GM21423 (cell line): ENCODE measurements around the gene GRWD1.

Source experiments
- ATAC-seq: cut with Tn5 transposase; IDR thresholded peaks from one replicate; pipeline ENCODE4 v1.9.1; 2021; ENCODE audit warnings: mild to moderate bottlenecking, moderate library complexity; ENCODE audit not compliant: unreplicated experiment

The GRWD1 gene

DNA sequence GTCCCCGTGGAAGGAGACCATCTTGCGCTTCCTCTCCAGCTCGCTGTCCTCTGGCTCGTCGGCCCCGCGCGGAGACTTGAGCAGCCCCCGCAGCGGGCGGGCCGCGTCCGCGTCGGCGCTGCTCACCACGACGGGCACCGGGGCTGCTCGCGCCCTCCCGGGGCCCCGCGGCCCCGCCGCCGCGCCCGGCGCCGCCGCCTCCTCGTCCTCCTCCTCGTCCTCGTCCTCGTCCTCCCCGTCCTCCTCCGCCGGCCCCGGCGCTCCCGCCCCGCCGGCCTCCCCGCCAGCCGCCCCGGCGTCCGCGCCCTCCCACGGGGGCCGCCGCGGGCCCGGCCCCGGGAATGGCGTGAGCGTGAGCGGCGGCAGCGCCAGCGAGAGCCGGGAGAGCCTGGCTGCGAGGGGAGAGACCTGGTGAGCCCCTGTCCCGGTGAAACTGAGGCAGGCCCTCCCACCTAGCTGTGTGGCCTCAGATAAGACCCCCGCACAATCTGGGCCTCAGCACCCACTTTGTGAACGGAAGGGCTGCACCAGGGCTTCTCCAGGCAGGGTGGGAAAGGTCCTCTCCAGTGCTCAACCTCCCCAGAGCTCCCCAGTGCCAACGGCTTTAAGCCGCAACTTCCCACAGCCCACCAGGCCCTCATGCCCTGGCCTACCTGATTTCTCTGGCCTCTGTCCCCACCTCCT, 48.1 kb downstream of the GRWD1 start:
- peak; percentile 4 for ATAC-seq

DNA sequence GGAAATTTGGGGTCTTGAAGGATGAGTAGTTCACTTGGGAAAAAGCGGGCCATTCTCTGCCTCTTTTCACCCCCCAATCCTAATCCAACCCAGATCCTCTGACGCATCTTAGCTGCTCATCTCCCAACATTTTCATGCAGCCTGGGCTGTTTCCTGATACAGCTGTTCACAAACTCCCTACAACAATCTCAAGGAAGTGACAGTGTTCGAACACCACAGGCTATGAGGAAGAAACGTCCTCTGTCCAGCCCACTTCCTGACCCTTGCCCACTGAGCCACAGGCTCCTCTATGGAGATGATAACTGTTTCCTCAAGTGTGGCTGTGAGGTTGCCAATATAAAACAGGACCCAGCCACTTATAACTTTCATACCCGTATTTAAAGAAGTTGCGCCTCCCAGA, 49.6 kb downstream of the GRWD1 start:
- no peak for ATAC-seq

DNA sequence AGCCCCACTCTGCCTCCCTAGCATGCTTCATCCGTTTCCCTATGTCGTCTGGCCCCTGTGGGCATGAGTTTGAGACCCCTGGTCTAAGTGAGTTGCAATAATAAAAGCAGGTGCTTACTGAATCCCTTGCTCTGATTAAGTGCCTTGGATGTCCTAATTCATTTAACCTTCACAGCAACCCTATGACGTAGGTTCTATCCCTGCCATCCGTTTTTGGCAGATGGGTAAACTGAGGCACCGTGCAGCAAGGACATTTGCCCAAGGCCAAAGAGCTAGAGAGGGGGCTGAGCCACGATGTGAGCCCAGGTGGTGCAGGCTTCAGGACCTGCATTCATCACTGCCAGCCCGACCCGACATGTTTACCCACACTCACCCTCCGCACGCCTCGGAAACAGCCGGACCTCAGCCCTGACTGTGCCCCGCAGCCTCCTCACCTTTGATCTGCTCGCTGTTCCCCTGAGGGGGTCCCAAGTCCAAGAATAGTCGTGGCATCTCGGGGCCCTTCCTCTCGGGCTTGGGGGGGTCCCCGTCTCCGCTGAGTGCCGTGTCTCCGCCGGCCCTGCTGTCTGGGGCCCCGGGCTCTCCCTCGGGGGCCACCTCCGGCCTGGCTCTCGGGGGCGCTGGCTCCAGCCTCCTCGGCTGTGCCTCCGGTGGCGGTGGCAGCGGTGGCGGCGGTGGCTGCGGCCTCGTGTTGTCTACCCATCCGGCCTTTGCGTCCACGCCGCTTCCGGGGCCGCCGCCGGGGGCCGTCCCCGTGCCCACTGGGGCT, 51.4 kb downstream of the GRWD1 start:
- ATAC-seq: no peak

DNA sequence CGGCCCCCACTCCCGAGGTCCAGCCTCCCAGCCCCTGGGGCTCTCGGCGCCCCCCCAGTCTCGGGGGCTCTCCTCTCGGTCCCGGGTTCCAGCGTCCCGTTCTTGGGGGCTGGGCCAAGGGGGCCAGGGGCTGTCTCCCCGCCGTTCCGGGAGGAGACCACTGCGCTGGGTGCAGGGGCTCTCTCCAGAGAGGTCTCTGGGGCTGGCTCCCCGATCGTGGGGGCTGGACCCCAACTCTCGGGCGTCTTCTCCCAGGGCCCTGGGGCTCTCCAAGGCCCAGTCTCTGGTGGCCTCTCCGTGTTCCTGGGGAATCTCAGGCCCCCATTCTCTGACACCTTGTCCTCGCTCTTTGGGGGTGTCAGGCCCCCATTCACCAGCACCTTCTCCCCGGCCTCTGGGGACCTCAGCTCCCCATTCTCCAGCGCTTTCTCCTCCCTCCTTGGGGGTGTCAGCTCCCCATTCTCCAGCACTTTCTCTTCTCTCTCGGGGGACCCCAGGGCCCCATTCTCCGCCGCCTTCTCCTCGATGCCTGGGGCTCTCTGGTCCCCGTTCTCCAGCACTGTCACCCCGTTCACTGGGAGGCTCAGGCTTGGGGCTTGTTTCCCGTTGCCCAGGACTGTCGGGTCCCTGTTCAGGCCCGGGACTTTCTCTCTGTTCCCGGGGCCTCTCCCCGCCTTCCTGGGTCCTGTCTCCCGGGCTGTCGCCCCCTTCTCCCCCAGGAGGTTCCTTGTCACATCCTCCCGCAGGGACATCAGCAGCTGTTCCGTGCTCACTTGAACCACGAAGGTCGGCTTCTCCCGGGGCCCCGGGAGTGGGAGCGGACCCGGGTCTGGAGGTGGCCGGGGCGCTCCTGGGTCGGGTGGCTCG, 52.2 kb downstream of the GRWD1 start:
- no peak for ATAC-seq

DNA sequence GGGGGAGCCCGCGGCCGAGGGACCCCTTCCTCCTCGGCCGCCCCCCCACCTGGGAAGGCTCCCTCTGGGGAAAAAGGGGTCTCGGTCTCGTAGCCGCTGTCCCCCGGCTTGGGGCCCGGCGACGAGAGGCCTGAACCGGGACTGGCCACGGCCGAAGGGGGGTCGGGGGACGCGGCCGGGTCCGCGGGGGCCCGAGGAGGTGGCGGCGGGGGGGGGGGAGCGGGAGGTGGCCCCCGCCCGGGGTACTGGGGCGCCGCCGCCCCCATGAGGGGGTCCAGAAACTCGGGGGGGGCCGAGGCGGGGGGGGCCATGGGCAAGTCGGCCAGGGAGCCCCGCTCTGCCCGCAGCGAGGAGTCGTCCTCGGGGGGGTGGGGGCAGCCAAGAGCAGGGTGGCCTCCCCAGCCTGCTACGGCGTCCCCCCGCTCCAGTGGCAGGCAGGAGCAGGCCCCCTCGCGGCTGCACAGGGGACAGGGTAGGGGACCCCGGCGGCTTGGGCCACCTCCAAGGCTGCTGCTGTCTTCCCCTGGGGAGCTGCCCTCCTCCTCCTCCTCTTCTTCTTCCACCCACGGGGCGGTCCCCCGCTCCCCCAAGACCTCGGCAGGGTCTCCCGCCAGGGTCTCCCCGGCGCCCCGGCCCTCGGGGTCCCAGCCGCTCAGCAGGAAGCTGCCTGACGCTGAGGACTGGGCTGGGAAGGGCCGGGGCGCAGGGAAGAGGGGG, 53.0 kb downstream of the GRWD1 start:
- no peak for ATAC-seq

DNA sequence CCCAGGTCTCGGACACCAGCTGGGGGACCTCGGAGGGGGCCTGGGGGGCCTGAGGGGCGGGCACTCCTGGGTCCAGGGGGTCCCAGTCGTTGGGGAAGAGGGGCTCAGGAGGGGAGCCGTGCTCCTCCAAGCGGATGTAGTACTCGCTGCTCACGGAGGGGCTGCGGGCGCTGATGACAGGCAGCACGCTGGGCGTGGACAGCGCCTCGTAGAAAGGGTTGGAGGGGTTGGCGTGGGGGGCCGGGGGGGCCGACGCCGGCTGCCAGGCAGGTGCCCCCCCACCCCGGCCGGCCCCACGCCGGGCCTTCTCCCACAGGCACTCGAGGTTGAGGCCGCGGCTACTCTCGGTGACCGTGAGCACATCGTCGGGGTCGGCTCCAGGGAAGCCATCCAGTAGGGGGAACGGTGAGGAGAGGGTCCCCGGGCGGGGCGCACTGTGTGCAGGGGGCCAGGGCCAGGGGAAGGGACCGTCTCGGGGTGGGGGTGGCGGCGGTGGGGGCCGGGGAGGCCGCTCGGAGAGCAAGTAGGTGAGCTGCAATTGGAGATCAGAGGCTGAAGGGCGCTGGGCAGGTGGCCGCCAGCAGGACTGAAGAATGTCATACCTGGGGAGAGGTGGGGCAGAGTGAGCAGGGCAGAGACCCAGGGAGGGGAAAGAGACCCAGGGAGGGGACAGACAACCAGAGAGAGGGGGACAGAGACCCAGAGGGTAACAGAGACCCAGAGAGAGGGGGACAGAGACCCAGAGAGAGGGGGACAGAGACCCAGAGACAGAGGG, 53.7 kb downstream of the GRWD1 start:
- ATAC-seq: no peak

DNA sequence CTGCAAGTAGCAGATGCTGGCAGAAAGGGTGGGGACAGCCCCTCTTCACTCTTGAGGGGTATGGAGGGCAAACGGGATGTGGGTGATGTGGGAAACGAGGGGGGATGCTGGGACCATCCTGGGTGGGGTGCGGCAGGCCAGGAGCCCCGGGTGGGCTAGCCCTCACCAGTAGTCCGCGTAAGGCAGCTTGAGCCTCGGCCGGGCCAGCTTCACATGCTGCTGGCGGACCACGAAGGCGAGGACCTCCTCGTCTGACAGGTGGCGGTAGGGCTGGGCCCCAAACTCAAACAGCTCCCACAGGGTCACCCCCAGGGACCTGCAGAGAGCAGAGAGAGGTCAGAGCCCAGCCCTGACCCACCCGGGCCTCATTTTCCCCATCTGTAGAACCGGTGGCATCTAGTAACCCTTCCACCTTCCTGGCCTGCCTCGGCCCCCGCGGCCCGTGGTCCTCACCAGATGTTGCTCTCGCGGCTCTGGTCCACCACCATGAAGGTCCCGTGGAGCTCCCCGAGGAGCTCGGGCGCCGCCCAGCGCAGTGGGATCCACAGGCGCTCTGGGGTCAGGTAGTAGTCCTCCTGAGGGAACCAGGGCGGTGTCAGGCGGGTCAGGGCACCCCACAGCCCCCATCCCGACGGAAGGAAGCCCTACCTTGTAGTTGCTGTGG, 55.2 kb downstream of the GRWD1 start:
- ATAC-seq: no peak

DNA sequence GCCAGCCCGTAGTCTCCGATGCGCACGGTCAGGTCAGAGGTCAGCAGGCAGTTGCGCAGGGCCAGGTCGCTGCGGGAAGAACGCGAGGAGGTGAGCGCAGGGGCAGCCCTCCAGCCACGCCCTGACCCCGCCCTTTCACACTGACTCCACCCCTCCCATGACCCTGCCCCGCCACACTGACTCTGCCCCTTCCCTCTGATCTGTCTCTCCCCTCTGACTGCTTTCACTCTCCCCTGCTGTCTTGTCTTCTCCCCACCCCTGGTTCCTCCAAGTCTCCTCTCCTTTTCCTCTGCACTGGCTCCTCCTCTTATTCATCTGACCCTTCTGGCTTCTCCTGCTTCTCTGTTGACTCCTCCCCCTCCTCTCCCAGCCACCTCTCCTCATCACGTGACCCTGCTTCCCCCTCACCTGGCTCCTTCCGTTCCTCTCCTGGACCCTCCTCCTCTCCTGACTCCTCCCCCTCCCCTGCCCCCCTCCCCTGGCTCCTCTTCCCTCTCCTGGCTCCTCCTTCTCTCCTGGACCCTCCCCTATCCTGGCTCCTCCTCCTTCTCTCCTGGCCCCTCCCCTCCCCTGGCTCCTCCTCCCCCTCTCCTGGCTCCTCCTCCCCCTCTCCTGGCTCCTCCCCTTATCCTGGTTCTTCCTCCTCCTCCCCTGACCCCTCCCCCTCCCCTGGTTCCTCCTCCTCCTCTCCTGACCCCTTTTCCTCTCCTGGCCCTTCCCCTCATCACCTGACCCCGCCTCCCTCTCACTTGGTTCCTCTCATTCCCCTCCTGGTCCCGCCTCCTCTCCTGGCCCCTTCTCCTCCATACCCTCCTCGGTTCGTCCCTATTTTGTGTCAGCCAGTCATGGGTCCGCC, 55.9 kb downstream of the GRWD1 start:
- ATAC-seq: no peak

DNA sequence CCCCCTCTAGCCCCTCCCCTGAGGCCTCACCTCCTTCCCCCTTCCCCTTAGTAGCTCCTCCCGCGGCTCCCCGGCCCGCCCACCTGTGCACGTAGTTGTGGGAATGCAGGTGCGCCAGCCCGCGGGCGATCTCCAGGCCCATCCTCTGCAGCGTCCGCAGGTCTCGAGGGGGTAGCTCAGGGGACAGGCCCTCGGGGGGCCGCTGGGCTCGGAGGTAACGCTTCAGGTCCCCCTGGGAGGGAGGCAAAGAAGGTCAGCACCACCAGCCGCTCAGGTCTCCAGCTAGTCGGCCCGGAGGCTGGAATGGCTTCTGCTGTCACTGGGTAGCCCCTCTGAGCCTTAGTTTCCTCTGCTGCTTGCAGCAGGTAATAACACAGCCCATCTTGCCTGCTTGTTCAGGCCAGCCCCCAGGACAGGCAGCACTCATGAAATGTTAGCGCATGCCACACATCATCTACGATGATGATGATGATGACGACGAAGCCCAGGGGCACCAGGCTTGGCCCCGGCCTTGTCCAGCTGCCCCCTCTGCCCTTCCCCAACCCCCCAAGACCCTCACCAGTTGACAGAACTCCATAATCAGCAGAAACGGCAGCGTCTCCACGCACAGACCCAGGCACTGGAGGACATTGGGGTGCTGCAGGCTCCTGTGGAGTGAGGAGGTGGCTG, 56.7 kb downstream of the GRWD1 start:
- no peak for ATAC-seq

DNA sequence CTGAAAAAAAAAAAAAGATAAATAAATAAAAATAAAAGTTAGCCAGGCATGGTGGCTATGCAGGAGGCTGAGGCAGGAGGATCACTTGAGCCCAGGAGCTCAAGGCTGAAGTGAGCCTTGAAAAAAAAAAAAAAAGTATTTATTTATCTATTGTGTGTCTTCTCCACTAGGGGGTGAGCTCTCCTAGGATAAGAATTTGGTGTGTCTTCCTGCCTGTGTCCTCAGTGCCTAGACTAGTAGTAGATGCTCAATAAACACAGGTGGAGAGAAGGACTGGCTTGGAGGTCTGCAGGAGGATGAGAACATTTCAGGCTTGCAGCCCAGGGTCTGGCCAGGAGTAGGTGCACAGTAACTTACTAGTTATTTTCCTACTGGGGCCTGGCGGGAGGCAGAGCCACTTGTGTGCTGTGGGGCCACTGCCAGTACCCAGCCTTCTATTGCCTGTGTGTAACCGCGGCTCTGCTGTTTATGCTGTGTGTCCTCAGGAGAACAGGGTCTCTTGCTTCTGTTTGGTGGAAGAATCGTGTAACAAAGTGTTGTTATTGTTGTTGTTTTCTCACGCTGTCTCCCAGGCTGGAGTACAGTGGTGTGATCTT, 60.5 kb downstream of the GRWD1 start:
- no peak for ATAC-seq
